ENCODE data around the gene ZNF429. TPM values are rescaled to one million over a fixed set of nuclear protein-coding genes. Genes with fewer than 3 reads are reported as not detected.

Gene ZNF429
- total and polyA plus RNA-seq, 2 donors (not counting 3 experiments of a cell fraction or from before 2014, with no cell fraction given): 2.1 to 2.6 TPM

DNA sequence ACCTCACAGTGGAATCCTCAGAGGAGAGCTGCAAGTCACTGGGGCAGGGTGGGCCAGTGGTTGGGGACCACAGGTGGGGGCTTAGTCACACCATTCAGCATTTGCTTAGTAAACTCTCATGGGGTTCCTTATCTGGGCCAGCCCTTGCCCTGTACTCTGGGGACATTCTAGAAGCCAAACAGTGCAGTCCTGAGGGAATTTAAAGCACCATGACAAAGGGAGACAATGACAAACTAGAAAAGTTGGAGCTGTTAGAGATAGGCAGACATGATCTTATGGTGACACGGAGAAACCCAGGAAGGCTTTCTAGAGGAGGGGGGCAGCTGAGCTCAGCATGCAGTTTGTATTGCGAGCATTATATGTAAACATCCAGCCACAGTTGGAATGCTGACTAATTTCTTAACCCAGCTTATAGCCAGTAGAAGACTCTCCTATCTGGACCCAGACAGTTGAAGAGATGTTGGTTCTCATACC, 87.6 kb downstream of the ZNF429 start:
- intact Hi-C loops (cut with micrococcal nuclease) (no loop called here), dilution Hi-C loops (cut with MboI; ENCODE audit: extremely low pct_ligation_motif_present, low sequenced_read_pairs) (no loop called here)
- ChIA-PET CTCF (no interaction called here), POLR2A (no interaction called here)
- Histone ChIP-seq H3K9ac (replicated peaks; ENCODE audit: extremely low read depth, insufficient read depth, low read length) (no peak overlapping the region), H3K4me3 (replicated peaks in 1 of 3; ENCODE audit: insufficient read depth in 1 of 3, low read depth in 1 of 3, low read length in 3 of 3) (no peak overlapping the region), H3K4me1 (ENCODE audit: control insufficient read depth, extremely low read depth, insufficient read depth, low read length) (no peaks in the 10 kb centered on the region), H3K27ac (ENCODE audit: insufficient read depth, low read depth, low read length) (no peak overlapping the region), H3K36me3 (ENCODE audit: control insufficient read depth in 2 of 2, extremely low read depth in 1 of 2, insufficient read depth in 2 of 2, low read length in 2 of 2) (no peaks in the 10 kb centered on the region), H3K4me2 (ENCODE audit: insufficient read depth, low read length) (no peak overlapping the region), H3K27me3 (ENCODE audit: control insufficient read depth in 2 of 2, insufficient read depth in 2 of 2, low read length in 2 of 2) (no peaks in the 10 kb centered on the region), H3K9me1 (replicated peaks; ENCODE audit: control insufficient read depth, extremely low read depth, insufficient read depth, low read length) (no peaks in the 10 kb centered on the region), H3K9me3 (replicated peaks; ENCODE audit: control insufficient read depth, insufficient read depth, low read length) (peaks cover 14% of the 10 kb centered on the region), H2AFZ (ENCODE audit: low read depth, low read length) (no peak overlapping the region), H4K20me1 (replicated peaks; ENCODE audit: control insufficient read depth, extremely low read depth, insufficient read depth, low read length) (no peaks in the 10 kb centered on the region), H3K79me2 (ENCODE audit: control insufficient read depth, insufficient read depth, low read length) (no peaks in the 10 kb centered on the region)
- TF ChIP-seq EZH2 (IDR thresholded peaks at IDR 0.05; ENCODE audit: borderline replicate concordance, low read depth, low read length, severe bottlenecking): no peak
- TF ChIP-seq FOS (IDR thresholded peaks at IDR 0.05; ENCODE audit: borderline replicate concordance, insufficient read depth, low read length): no peak
- TF ChIP-seq, protein P1, sequence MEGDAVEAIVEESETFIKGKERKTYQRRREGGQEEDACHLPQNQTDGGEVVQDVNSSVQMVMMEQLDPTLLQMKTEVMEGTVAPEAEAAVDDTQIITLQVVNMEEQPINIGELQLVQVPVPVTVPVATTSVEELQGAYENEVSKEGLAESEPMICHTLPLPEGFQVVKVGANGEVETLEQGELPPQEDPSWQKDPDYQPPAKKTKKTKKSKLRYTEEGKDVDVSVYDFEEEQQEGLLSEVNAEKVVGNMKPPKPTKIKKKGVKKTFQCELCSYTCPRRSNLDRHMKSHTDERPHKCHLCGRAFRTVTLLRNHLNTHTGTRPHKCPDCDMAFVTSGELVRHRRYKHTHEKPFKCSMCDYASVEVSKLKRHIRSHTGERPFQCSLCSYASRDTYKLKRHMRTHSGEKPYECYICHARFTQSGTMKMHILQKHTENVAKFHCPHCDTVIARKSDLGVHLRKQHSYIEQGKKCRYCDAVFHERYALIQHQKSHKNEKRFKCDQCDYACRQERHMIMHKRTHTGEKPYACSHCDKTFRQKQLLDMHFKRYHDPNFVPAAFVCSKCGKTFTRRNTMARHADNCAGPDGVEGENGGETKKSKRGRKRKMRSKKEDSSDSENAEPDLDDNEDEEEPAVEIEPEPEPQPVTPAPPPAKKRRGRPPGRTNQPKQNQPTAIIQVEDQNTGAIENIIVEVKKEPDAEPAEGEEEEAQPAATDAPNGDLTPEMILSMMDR (IDR thresholded peaks at IDR 0.05; ENCODE audit: extremely low read depth in 1 of 2, insufficient read depth in 1 of 2, low read depth in 1 of 2, low read length in 2 of 2): no peak
- TF ChIP-seq POLR2AphosphoS5 (IDR thresholded peaks at IDR 0.05; ENCODE audit: insufficient read depth, low read depth, low read length): no peak
- FAIRE-seq (no peak), DNase-seq (ENCODE audit: low read depth, low spot score) (no peak)
- BruUV-seq (replicated peaks): no TSS peak

DNA sequence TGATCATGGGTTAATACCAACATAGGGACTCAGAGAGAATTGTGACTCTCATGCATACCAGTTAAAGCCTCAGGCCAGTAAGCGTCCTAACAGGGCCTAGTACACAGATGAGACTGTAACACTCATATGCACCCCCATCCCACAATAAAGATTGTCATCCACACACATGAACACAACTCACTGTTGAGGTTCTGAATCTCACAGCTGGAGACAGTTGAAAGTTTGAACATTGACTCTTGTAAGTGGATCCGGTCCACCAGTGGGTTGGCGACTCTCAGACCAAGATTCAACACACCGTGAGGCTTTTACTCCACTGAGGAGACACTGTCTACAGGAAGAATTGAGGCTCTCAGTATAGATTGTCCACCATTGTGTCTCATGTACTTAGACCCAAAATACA, 88.1 kb downstream of the ZNF429 start:
- no peak overlapping the region for H3K27ac ChIP-seq (ENCODE audit: insufficient read depth, low read depth, low read length)
- TF ChIP-seq MYC (IDR thresholded peaks at IDR 0.05; ENCODE audit: low read depth, low read length) (no peak), EZH2 (IDR thresholded peaks at IDR 0.05; ENCODE audit: borderline replicate concordance, low read depth, low read length, severe bottlenecking) (no peak), FOS (IDR thresholded peaks at IDR 0.05; ENCODE audit: borderline replicate concordance, insufficient read depth, low read length) (no peak), JUN (IDR thresholded peaks at IDR 0.05; ENCODE audit: borderline replicate concordance, insufficient read depth, insufficient read length, low read depth) (no peak), POLR2AphosphoS5 (IDR thresholded peaks at IDR 0.05; ENCODE audit: insufficient read depth, low read depth, low read length) (no peak), POLR2A (IDR thresholded peaks at IDR 0.05; ENCODE audit: low read depth, low read length) (no peak)
- TF ChIP-seq, protein P2, sequence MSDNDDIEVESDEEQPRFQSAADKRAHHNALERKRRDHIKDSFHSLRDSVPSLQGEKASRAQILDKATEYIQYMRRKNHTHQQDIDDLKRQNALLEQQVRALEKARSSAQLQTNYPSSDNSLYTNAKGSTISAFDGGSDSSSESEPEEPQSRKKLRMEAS (IDR thresholded peaks at IDR 0.05; ENCODE audit: insufficient read depth, insufficient read length): no peak
- TF ChIP-seq, protein P1 (IDR thresholded peaks at IDR 0.05; ENCODE audit: extremely low read depth in 1 of 2, insufficient read depth in 1 of 2, low read depth in 1 of 2, low read length in 2 of 2): no peak
- intact Hi-C loops (cut with micrococcal nuclease): no loop called here
- H4K20me1 ChIP-seq (replicated peaks; ENCODE audit: control insufficient read depth, extremely low read depth, insufficient read depth, low read length): no peaks in the 10 kb centered on the region
- peaks cover 12% of the 10 kb centered on the region for H3K9me3 ChIP-seq (replicated peaks; ENCODE audit: control insufficient read depth, insufficient read depth, low read length)
- H3K4me1 ChIP-seq (ENCODE audit: control insufficient read depth, extremely low read depth, insufficient read depth, low read length): no peaks in the 10 kb centered on the region
- CTCF ChIA-PET: no interaction called here
- no TSS peak for BruUV-seq (replicated peaks)
- no peaks in the 10 kb centered on the region for H3K36me3 ChIP-seq (ENCODE audit: control insufficient read depth in 2 of 2, extremely low read depth in 1 of 2, insufficient read depth in 2 of 2, low read length in 2 of 2)
- no peak overlapping the region for H3K9ac ChIP-seq (replicated peaks; ENCODE audit: extremely low read depth, insufficient read depth, low read length)
- dilution Hi-C loops (cut with MboI; ENCODE audit: extremely low pct_ligation_motif_present, low sequenced_read_pairs): no loop called here
- no peak overlapping the region for H3K4me2 ChIP-seq (ENCODE audit: insufficient read depth, low read length)
- H3K4me3 ChIP-seq (replicated peaks in 1 of 3; ENCODE audit: insufficient read depth in 1 of 3, low read depth in 1 of 3, low read length in 3 of 3): no peak overlapping the region
- no peaks in the 10 kb centered on the region for H3K27me3 ChIP-seq (ENCODE audit: control insufficient read depth in 2 of 2, insufficient read depth in 2 of 2, low read length in 2 of 2)
- POLR2A ChIA-PET: no interaction called here
- no peaks in the 10 kb centered on the region for H3K79me2 ChIP-seq (ENCODE audit: control insufficient read depth, insufficient read depth, low read length)
- H3K9me1 ChIP-seq (replicated peaks; ENCODE audit: control insufficient read depth, extremely low read depth, insufficient read depth, low read length): no peaks in the 10 kb centered on the region
- FAIRE-seq (no peak), DNase-seq (ENCODE audit: low read depth, low spot score) (no peak)
- no peak overlapping the region for H2AFZ ChIP-seq (ENCODE audit: low read depth, low read length)

All from endothelial cell of umbilical vein (primary cell).